ENCODE results near the gene SNAPC2. TPM values are rescaled to one million over a fixed set of nuclear protein-coding genes. Genes with fewer than 3 reads are reported as not detected.
A peak's percentile ranks its signal among the peaks of the same experiment; 100 is the strongest.

The SNAPC2 gene
- total and polyA plus RNA-seq, 8 donors = 4.9 to 12.0 (median 8.0) TPM

DNA sequence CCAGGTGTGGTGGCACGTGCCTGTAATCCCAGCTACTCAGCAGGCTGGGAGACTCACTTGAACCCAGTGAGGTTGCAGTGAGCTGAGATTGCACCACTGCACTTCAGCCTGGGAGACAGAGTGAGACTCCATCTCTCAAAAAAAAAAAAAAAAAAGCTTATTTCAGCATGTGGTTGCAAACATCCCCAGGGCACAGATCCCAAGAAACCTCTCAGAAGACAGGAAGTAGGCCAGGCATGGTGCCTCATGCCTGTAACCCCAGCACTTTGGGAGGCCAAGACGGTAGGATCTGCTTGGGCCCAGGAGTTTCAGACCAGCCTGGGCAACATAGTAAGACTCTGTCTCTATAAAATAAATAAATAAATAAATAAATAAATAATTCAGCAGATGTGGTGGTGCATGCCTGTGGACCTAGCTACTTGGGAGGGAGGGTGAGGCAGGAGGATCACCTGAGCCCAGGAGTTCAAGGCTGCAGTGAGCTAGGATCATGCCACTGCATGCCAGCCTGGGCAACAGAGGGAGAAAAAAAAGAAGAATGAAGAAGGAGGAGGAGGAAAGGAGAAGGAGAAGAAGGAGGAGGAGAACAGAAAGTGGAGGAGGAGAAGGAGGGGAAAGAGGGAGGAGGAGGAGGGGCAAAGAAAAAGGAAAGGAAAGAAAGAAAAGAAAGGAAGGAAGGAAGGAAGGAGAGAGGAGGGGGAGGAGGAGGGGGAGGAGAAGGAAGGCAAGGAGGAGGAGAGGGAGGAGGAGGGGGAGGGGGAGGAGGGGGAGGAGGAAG, 36.2 kb upstream of the SNAPC2 start:
- Histone ChIP-seq H3K4me1 (no peaks in the 10 kb centered on the region), H3K9me3 (no peaks in the 10 kb centered on the region), H3K27ac (no peak overlapping the region), H3K27me3 (no peaks in the 10 kb centered on the region), H3K4me3 (no peak overlapping the region), H3K36me3 (no peaks in the 10 kb centered on the region)
- TF ChIP-seq, protein P1, sequence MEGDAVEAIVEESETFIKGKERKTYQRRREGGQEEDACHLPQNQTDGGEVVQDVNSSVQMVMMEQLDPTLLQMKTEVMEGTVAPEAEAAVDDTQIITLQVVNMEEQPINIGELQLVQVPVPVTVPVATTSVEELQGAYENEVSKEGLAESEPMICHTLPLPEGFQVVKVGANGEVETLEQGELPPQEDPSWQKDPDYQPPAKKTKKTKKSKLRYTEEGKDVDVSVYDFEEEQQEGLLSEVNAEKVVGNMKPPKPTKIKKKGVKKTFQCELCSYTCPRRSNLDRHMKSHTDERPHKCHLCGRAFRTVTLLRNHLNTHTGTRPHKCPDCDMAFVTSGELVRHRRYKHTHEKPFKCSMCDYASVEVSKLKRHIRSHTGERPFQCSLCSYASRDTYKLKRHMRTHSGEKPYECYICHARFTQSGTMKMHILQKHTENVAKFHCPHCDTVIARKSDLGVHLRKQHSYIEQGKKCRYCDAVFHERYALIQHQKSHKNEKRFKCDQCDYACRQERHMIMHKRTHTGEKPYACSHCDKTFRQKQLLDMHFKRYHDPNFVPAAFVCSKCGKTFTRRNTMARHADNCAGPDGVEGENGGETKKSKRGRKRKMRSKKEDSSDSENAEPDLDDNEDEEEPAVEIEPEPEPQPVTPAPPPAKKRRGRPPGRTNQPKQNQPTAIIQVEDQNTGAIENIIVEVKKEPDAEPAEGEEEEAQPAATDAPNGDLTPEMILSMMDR (IDR thresholded peaks at IDR 0.05) = no peak
- intact Hi-C loops (cut with DNase I) = no loop called here
- 80 to 91% methylated on average over 2 of the region's 2 CpGs for WGBS, 2 donors
- FAIRE-seq (no peak), DNase-seq (no peak), ATAC-seq (no peak)

DNA sequence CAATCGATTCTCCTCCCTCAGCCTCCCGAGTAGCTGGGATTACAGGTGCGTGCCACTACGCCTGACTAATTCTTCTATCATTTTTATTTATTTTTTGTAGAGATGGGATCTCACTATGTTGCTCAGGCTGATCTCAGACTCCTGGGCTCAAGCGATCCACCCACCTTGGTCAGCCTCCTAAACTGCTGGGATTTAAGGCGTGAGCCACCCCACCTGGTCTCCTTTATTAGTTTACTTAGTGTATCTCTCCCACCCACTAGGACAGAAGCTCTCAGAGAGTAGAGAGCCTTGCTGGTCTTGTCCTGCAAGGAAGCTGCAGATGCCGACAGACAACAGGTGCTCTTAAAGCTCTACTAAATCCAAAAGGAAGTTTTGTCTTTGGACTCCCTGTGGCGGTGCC, 34.3 kb upstream of the SNAPC2 start:
- DNase-seq (no peak), FAIRE-seq (no peak), ATAC-seq (no peak)
- TF ChIP-seq, protein P1 (IDR thresholded peaks at IDR 0.05) = no peak
- no peak overlapping the region for H3K4me3 ChIP-seq
- H3K9me3 ChIP-seq = no peaks in the 10 kb centered on the region
- no peaks in the 10 kb centered on the region for H3K36me3 ChIP-seq
- intact Hi-C loops (cut with DNase I) = no loop called here
- no peaks in the 10 kb centered on the region for H3K27me3 ChIP-seq
- no peak overlapping the region for H3K27ac ChIP-seq
- no peaks in the 10 kb centered on the region for H3K4me1 ChIP-seq
- WGBS, 2 donors = 85 to 89% methylated on average over 8 of the region's 8 CpGs

DNA sequence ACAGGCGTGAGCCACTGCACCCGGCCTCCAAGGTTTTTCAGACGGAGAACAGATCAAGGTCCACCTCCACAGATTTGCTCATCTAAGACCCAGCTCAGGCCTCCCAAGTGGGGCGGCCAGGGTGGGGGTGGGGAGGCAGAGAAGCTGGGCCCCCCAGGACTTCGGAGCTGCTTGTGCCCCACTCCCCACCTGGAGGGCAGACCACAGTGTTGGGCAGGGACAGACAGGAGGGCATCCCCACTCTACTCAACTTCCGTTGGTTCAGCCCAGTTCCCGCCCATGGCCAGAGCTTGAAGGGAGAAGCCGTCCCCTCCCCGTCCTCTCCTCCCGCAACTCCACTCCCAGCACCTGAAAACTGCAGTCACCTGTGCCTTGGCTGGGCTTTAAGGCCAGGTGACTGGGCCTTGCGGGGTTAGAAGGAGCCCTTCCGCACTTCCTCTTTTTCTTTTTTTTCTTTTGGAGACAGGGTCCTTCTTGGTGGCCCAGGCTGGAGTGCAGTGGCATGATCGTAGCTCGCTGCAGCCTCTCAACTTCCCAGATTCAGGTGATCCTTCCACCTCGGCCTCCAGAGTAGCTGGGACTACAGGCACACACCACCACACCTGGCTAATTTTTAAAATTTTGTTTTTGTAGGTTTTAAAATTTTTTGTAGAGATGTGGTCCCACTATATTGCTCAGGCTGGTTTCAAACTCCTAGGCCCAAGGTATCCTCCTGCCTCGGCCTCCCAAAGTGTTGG, 32.6 kb upstream of the SNAPC2 start:
- ATAC-seq = no peak

DNA sequence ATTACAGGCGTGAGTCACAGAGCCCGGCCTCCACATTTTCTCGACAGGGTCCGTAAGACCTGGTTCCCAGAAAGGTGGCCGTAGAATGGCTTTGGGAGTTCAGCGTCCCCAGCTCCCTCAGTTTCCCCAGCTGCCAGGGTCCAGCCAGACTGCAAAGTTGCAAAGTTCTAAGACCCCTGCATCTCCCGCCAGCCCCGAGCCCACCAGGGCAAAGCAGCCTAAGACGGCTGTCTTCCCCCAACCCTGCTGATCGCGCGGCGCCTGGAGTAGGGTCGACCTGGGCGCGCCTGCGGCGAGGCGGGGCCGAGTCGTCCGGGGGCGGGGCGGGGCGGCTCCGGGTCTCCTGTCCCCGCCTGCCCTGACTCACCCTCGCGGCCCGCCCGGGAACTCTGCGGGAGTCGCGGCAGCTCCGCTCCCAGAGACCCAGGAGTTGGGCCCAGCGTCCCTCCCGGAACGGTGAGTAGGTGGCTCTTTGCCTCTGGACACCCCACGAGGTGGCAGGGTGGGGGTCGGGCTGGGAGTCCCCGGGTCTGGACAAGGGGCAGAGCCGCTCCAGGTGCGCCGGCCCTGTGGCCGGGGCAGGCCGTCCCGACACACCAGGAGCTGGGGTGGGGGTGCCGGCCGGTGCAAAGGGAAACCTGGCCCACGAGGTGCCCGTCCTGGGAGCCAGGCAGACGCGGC, 31.9 kb upstream of the SNAPC2 start, which contains the start of gene LRRC8E:
LRRC8E (plus strand) TSS at position 366 of the 681 bp plus-strand sequence. CDS start 7,094 bp downstream, outside the sequence.
- TF ChIP-seq, protein P1 (IDR thresholded peaks at IDR 0.05) = no peak
- Histone ChIP-seq H3K27me3 (no peaks in the 10 kb centered on the region), H3K27ac (peak within 1 kb of the TSS; percentile 57 to 80 (median 68)), H3K4me3 (peak within 1 kb of the TSS; percentile 18 to 75 (median 57)), H3K4me1 (no peaks in the 10 kb centered on the region), H3K9me3 (no peaks in the 10 kb centered on the region), H3K36me3 (no peaks in the 10 kb centered on the region)
- no peak for FAIRE-seq
- DNase-seq = peak; percentile 64 to 91 (median 82)
- WGBS, 2 donors = 5 to 7% methylated on average over 37 to 53 of the region's 53 CpGs
- ATAC-seq = peak; percentile 97 to 99 (median 98)
- intact Hi-C loops (cut with DNase I) = no loop called here

More for the DNA sequence above, 32.6 kb upstream of the SNAPC2 start:
- H3K4me1 ChIP-seq = no peaks in the 10 kb centered on the region
- DNase-seq (peak in 1 of 6 donors; percentile 11), FAIRE-seq (no peak)
- no peaks in the 10 kb centered on the region for H3K9me3 ChIP-seq
- 81 to 84% methylated on average over 16 of the region's 16 CpGs for WGBS, 2 donors
- no peak overlapping the region for H3K27ac ChIP-seq
- peak overlapping the region in 2 of 4 donors; percentile 71 to 75 for H3K4me3 ChIP-seq
- H3K27me3 ChIP-seq = no peaks in the 10 kb centered on the region
- TF ChIP-seq, protein P1 (IDR thresholded peaks at IDR 0.05) = no peak
- H3K36me3 ChIP-seq = no peaks in the 10 kb centered on the region
- intact Hi-C loops (cut with DNase I) = no loop called here
